HCT116 (cell line): ENCODE results near the gene PHLDB3.

ENCODE experiments used
- EZH2 ChIP-seq: fragments of 200-600 bp; sonication (generic); IDR thresholded peaks from 2 replicates; pipeline ENCODE4 v1.6.1; 2017; ENCODE audit warnings: antibody characterized with exemption, mixed run types
- POLR2A ChIP-seq: IDR thresholded peaks from 2 replicates; pipeline ENCODE4 v1.7.0; 2011; ENCODE audit warnings: borderline replicate concordance; ENCODE audit not compliant: insufficient read depth, insufficient read length; ENCODE audit errors: extremely low read depth
- ZNF274 ChIP-seq: fragments of 200-500 bp; sonication (Bioruptor generic); IDR thresholded peaks from 2 replicates; pipeline ENCODE4 v1.6.1; 2014; ENCODE audit warnings: mild to moderate bottlenecking, low read depth, low read length, inconsistent platforms
- TF ChIP-seq, protein P1 (sequence below), 3 experiments: fragments of 200-600 bp in 1 of 3; sonication (generic) in 1 of 3; IDR thresholded peaks in 2 of 3; conservative IDR thresholded peaks in 1 of 3; 2 replicates each; pipeline ENCODE4 v1.5.1; 2012 to 2017; ENCODE audit warnings: low read depth in 2 of 3, low read length in 2 of 3, antibody characterized with exemption in 1 of 3, borderline replicate concordance in 1 of 3, control low read depth in 1 of 3, mild to moderate bottlenecking in 1 of 3, mixed read lengths in 1 of 3, mixed run types in 1 of 3, moderate library complexity in 1 of 3; ENCODE audit not compliant: insufficient read depth in 1 of 3

DNA sequence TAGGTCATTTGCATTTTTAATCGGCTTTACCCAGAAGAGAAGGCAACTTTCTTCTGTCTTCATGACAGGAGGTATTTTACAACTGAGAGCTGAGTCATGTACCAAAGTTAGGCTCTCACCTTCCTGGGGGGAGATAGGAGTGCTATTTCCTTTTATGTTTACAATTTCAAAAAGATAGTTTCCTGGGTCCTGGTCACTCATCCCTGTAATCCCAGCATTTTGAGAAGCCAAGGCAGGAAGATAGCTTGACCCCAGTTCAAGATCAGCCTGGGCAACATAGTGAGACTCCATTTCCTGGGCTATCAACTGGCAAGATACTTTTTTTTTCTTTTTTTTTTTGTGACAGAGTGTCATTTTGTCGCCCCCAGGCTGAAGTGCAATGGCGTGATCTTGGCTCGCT is 46.7 kb downstream of the PHLDB3 start:
- TF ChIP-seq, protein P1, sequence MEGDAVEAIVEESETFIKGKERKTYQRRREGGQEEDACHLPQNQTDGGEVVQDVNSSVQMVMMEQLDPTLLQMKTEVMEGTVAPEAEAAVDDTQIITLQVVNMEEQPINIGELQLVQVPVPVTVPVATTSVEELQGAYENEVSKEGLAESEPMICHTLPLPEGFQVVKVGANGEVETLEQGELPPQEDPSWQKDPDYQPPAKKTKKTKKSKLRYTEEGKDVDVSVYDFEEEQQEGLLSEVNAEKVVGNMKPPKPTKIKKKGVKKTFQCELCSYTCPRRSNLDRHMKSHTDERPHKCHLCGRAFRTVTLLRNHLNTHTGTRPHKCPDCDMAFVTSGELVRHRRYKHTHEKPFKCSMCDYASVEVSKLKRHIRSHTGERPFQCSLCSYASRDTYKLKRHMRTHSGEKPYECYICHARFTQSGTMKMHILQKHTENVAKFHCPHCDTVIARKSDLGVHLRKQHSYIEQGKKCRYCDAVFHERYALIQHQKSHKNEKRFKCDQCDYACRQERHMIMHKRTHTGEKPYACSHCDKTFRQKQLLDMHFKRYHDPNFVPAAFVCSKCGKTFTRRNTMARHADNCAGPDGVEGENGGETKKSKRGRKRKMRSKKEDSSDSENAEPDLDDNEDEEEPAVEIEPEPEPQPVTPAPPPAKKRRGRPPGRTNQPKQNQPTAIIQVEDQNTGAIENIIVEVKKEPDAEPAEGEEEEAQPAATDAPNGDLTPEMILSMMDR (IDR thresholded peaks at IDR 0.05 in 2 of 3, conservative IDR thresholded peaks at IDR 0.05 in 1 of 3; ENCODE audit: borderline replicate concordance in 1 of 3, insufficient read depth in 1 of 3, low read depth in 2 of 3, low read length in 2 of 3), result no peak
- TF ChIP-seq POLR2A (no peak), EZH2 (no peak), ZNF274 (no peak)
